Tibial nerve (tissue), 4 donors: ENCODE measurements around the gene SBNO2. TPM values are rescaled to one million over a fixed set of nuclear protein-coding genes. Genes with fewer than 3 reads are reported as not detected.

Source experiments
- DNase-seq, 2 donors: peaks; one replicate each; pipeline ENCODE4 v3.0.0-alpha.2; 2019; ENCODE audit warnings: low spot score in 2 of 2
- H3K27ac ChIP-seq, 4 donors: fragments of 200-600 bp; sonication (generic) in 3 of 4; one replicate each; pipeline ENCODE4 v1.5.1; 2017 to 2019; ENCODE audit warnings: mild to moderate bottlenecking in 1 of 4
- H3K27me3 ChIP-seq, 2 donors: fragments of 200-600 bp; sonication (generic) in 1 of 2; one replicate each; pipeline versions ENCODE4 v1.5.1 to v1.6.0; 2017 to 2019
- H3K36me3 ChIP-seq, 3 donors: fragments of 200-600 bp; sonication (generic); one replicate each; pipeline ENCODE4 v1.5.1; 2018 to 2019
- H3K4me1 ChIP-seq, 4 donors: fragments of 200-600 bp; sonication (generic) in 3 of 4; one replicate each; pipeline ENCODE4 v1.5.1; 2017 to 2019
- H3K4me3 ChIP-seq, 4 donors: fragments of 200-600 bp; sonication (generic) in 3 of 4; one replicate each; pipeline ENCODE4 v1.5.1; 2017 to 2019; ENCODE audit warnings: mild to moderate bottlenecking in 1 of 4, moderate library complexity in 1 of 4
- H3K9me3 ChIP-seq, 4 donors: fragments of 200-600 bp; sonication (generic) in 3 of 4; one replicate each; pipeline ENCODE4 v1.5.1; 2017 to 2019
- EP300 ChIP-seq, 2 donors: sonication (generic); formaldehyde crosslinking; IDR thresholded peaks; one replicate each; pipeline ENCODE4 v1.6.1; 2017; ENCODE audit warnings: antibody characterized with exemption in 2 of 2, mild to moderate bottlenecking in 1 of 2
- POLR2A ChIP-seq, 2 donors: fragments of 450-650 bp; IDR thresholded peaks; one replicate each; pipeline ENCODE4 v1.6.1; 2017; ENCODE audit warnings: antibody characterized with exemption in 2 of 2, mild to moderate bottlenecking in 2 of 2, moderate library complexity in 2 of 2
- WGBS, 2 donors: methylation state at CpG; one replicate each; pipeline ENCODE4 v1.1.5; 2018; 5-methylcytosine and 5-hydroxymethylcytosine counted together
- total RNA-seq, 4 donors: library from RNA; depleted of rRNA; stranded (reverse); fragments of >200 nt; gene quantifications; one replicate each; pipeline ENCODE4 v1.1.0, GENCODE V29; 2016
- TF ChIP-seq, protein P1 (sequence below), 5 experiments: fragments of 200-600 bp in 3 of 5; fragments of 450-650 bp in 2 of 5; sonication (generic) in 3 of 5; IDR thresholded peaks; one replicate each; pipeline ENCODE4 v1.5.1; 2016 to 2019; ENCODE audit warnings: antibody characterized with exemption in 5 of 5, mild to moderate bottlenecking in 3 of 5, moderate library complexity in 2 of 5

The SBNO2 gene
- total RNA-seq, 4 donors from 2014 or later: 26.6 to 105 (median 39.3) TPM

DNA sequence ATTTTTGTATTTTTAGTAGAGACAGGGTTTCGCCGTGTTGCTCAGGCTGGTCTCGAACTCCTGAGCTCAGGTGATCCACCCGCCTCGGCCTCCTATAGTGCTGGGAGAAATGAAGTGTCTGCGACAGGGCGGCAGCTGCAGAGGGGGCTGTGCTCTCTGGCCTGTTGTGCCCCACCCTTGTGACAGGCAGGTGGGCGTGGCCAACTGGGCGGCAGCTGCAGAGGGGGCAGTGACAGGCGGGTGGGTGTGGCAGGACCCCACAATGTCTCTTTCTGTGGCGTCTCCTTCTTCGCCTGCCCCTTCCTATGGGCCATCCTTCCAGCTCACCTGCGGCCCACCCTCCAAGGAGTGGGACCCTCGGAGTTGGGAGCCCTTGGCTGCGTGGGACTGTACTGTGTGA is 43.3 kb upstream of the SBNO2 start:
- Histone ChIP-seq H3K4me3 (no peak overlapping the region), H3K27me3 (no peaks in the 10 kb centered on the region), H3K36me3 (peaks cover 0 to 31% (median 13%) of the 10 kb centered on the region in 3 donors), H3K4me1 (peaks cover 3 to 97% (median 63%) of the 10 kb centered on the region in 4 donors), H3K27ac (peak overlapping the region in 3 of 4 donors; percentile 22 to 93 (median 91)), H3K9me3 (no peaks in the 10 kb centered on the region)
- WGBS, 2 donors: 80 to 84% methylated on average over 15 of the region's 15 CpGs
- TF ChIP-seq POLR2A (IDR thresholded peaks at IDR 0.05) (no peak), EP300 (IDR thresholded peaks at IDR 0.05) (no peak)
- TF ChIP-seq, protein P1, sequence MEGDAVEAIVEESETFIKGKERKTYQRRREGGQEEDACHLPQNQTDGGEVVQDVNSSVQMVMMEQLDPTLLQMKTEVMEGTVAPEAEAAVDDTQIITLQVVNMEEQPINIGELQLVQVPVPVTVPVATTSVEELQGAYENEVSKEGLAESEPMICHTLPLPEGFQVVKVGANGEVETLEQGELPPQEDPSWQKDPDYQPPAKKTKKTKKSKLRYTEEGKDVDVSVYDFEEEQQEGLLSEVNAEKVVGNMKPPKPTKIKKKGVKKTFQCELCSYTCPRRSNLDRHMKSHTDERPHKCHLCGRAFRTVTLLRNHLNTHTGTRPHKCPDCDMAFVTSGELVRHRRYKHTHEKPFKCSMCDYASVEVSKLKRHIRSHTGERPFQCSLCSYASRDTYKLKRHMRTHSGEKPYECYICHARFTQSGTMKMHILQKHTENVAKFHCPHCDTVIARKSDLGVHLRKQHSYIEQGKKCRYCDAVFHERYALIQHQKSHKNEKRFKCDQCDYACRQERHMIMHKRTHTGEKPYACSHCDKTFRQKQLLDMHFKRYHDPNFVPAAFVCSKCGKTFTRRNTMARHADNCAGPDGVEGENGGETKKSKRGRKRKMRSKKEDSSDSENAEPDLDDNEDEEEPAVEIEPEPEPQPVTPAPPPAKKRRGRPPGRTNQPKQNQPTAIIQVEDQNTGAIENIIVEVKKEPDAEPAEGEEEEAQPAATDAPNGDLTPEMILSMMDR (IDR thresholded peaks at IDR 0.05): no peak
- no peak for DNase-seq

DNA sequence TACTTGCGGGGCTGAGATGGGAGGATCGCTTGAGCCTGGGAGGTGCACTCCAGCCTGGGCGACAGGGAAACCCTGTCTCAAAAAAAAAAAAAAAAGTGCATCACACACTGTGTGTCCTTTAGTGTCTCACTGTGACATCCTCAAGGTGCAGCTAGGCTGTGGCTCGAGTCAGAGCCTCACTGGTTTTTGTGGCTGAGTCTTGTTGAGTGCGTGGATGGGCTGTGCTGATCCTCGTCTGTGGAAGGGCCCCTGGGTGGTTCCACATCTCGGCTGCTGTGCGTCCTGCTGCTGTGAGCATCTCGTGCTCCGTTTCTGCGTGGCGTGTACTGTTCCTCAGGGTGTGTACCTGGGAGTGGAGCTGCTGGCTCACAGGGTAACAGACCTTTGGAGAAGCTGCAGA is 42.7 kb upstream of the SBNO2 start:
- no peak for DNase-seq
- TF ChIP-seq POLR2A (IDR thresholded peaks at IDR 0.05) (no peak), EP300 (IDR thresholded peaks at IDR 0.05) (no peak)
- TF ChIP-seq, protein P1 (IDR thresholded peaks at IDR 0.05): no peak
- no peaks in the 10 kb centered on the region for H3K9me3 ChIP-seq
- peaks cover 3 to 97% (median 60%) of the 10 kb centered on the region in 4 donors for H3K4me1 ChIP-seq
- 84 to 90% methylated on average over 10 to 12 of the region's 12 CpGs for WGBS, 2 donors
- peak overlapping the region in 3 of 4 donors; percentile 66 to 93 (median 91) for H3K27ac ChIP-seq
- no peak overlapping the region for H3K4me3 ChIP-seq
- H3K36me3 ChIP-seq: peaks cover 0 to 26% (median 13%) of the 10 kb centered on the region in 3 donors
- no peaks in the 10 kb centered on the region for H3K27me3 ChIP-seq

DNA sequence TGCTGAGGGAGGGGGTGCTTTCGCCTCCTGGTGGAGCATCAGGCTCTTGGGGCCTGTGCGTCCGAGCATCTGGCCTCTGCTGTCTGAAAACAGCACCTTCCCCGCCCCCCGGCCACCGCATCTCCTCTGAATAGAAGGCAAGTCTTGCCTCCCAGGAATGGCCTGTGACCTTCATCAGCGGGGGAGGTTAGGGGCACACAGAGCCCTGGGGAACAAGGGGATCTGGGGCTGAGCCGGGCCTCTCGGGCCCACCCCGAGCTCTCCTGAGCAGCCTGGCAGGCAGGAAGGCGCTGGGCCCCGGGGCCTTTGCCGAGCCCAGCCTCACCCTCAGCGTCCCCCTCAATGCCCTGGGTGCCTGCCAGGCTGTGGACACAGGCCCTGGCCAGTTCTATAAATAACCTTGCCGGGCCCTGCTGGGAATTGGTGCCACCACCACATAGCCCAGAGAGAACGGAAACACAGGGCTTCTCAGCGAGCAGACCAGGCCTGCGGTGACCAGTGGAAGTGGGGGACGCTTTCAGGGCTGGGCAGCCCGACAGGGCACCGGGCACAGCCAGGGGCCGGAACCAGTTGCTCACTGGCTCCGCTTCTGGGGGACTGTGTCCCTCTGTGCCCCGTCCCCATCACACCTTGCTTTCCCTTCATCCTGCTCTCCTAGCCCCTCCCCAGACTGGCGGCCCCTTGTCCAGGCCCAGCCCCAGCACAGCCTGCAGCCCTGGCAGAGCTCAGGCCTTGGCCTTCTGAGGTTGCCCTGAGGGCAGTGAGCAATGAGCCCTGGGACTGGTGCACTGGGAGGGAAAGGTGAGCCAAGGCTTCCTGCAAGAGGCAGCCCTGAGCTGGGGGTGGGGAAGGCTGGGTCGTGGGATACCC is 41.0 kb upstream of the SBNO2 start:
- Histone ChIP-seq H3K4me1 (peaks cover 3 to 97% (median 64%) of the 10 kb centered on the region in 4 donors), H3K27me3 (no peaks in the 10 kb centered on the region), H3K27ac (peak overlapping the region; percentile 66 to 93 (median 90)), H3K4me3 (no peak overlapping the region), H3K36me3 (peaks cover 0 to 9% (median 0%) of the 10 kb centered on the region in 3 donors), H3K9me3 (no peaks in the 10 kb centered on the region)
- WGBS, 2 donors: 49 to 55% methylated on average over 3 to 26 of the region's 26 CpGs
- TF ChIP-seq POLR2A (IDR thresholded peaks at IDR 0.05) (no peak), EP300 (IDR thresholded peaks at IDR 0.05) (peak in 1 of 2 donors; percentile 44)
- no peak for DNase-seq

DNA sequence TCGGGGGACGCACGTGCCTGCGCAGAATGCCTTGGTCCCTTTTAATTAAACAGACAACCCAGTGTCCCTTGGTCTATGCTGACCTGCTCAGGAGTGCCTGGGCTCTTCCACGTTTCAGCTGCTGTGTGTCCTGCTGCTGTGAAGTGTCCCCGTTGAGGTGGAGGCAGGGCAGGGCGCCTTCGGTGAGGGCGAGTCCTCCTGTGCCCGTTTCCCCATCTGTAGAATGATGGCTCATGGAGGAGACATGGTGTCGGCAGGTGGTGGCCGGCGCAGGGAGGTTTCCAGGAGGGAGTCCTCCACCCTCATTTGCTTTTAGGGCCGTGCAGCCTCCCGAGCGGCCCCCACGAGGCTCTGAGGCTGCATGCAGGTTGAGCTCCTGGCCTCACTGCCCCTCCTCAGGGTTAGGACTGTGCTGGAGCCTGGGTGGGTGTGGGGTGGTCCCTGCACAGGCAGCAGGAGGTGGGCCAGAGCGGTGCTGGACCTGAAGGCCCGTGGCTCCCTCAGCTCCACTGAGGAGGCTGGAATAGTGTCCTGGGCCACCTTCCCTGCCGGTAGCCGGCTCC is 40.3 kb upstream of the SBNO2 start:
- no peak for DNase-seq
- Histone ChIP-seq H3K4me1 (peaks cover 3 to 98% (median 71%) of the 10 kb centered on the region in 4 donors), H3K27me3 (no peaks in the 10 kb centered on the region), H3K27ac (peak overlapping the region; percentile 66 to 93 (median 90)), H3K4me3 (no peak overlapping the region), H3K9me3 (no peaks in the 10 kb centered on the region), H3K36me3 (peaks cover 0 to 5% (median 0%) of the 10 kb centered on the region in 3 donors)
- TF ChIP-seq, protein P1 (IDR thresholded peaks at IDR 0.05): no peak
- TF ChIP-seq EP300 (IDR thresholded peaks at IDR 0.05) (no peak), POLR2A (IDR thresholded peaks at IDR 0.05) (no peak)
- 47 to 68% methylated on average over 11 to 19 of the region's 21 CpGs for WGBS, 2 donors

DNA sequence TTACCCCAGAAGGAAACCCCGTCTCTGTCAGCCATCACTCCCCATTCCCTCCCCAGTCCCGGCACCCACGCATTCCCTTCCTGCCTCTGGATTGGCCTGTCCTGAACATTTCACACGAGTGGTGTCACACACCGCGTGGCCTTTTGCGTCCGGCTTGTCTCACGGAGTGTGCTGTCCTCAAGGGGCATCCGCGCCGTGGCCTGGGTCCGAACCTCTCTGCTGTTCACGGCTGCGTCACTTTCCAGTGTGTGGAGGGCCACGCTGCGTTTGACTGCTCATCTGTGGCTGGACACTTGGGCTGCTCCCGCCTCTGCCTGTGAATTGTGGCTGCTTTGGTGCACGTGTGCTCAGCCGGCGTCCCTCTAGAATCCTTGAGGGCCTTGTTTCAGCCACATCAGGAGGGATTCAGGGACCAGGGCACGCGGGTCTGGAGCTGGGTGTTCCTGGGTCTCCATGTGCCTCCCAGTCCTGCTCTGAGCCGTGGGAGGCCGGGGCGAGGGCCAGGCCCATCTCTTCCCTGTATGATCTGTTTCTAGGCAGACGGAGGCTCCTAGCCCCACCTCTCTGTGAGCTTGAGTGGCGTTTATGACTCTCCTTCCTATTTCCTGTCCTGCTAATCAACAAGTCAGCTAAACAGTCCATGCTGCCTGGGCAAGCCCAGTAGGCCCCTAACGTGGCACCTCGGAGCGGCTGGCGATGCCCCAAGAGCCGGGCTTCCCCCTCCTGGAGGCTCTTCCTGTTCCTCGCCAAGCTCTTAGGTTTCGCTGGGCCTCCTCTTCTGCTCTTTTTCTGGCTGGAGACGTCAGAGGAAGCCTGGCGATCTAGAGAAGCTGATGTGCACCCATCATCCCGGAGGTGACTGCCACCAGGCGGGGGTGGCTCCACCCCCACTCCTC is 39.6 kb upstream of the SBNO2 start:
- no peaks in the 10 kb centered on the region for H3K9me3 ChIP-seq
- WGBS, 2 donors: 63 to 69% methylated on average over 37 to 39 of the region's 39 CpGs
- TF ChIP-seq, protein P1 (IDR thresholded peaks at IDR 0.05): no peak
- peak in 1 of 2 donors; percentile 47 for TF ChIP-seq EP300 (IDR thresholded peaks at IDR 0.05)
- peak overlapping the region in 1 of 4 donors; percentile 3 for H3K4me3 ChIP-seq
- DNase-seq: peak in 1 of 2 donors; percentile 37
- peaks cover 3 to 99% (median 78%) of the 10 kb centered on the region in 4 donors for H3K4me1 ChIP-seq
- no peaks in the 10 kb centered on the region for H3K27me3 ChIP-seq
- peak overlapping the region; percentile 66 to 93 (median 90) for H3K27ac ChIP-seq
- H3K36me3 ChIP-seq: peaks cover 0 to 5% (median 0%) of the 10 kb centered on the region in 3 donors
